GM18508 (cell line): ENCODE results near the gene RECQL5.

Source experiments
- ATAC-seq: cut with Tn5 transposase; IDR thresholded peaks from one replicate; pipeline ENCODE4 v1.9.1; 2021; ENCODE audit warnings: moderate number of reproducible peaks; ENCODE audit not compliant: insufficient read depth, unreplicated experiment

The RECQL5 gene

GRCh38 chr17:75621489-75621888 lies 45.5 kb downstream of the RECQL5 start:
- no peak for ATAC-seq

GRCh38 chr17:75619506-75620431 lies 47.2 kb downstream of the RECQL5 start:
- no peak for ATAC-seq

GRCh38 chr17:75617675-75618074 lies 49.3 kb downstream of the RECQL5 start:
- ATAC-seq = no peak

- ATAC-seq = no peak
Measured at GRCh38 chr17:75617218-75617617, 49.7 kb downstream of the RECQL5 start.

GRCh38 chr17:75616521-75617122 lies 50.3 kb downstream of the RECQL5 start:
- no peak for ATAC-seq

- no peak for ATAC-seq
Measured at GRCh38 chr17:75615301-75615700, 51.7 kb downstream of the RECQL5 start.

- no peak for ATAC-seq
Measured at GRCh38 chr17:75614556-75615270, 52.2 kb downstream of the RECQL5 start.

- ATAC-seq = no peak
Measured at GRCh38 chr17:75614006-75614405, 52.9 kb downstream of the RECQL5 start.

GRCh38 chr17:75612906-75613626 lies 53.9 kb downstream of the RECQL5 start:
- ATAC-seq = no peak

GRCh38 chr17:75611851-75612429 lies 55.0 kb downstream of the RECQL5 start:
- no peak for ATAC-seq

- ATAC-seq = no peak
Measured at GRCh38 chr17:75610103-75610984, 56.6 kb downstream of the RECQL5 start.

GRCh38 chr17:75607086-75607485 lies 59.9 kb downstream of the RECQL5 start:
- ATAC-seq = no peak

- ATAC-seq = no peak
Measured at GRCh38 chr17:75605790-75606189, 61.2 kb downstream of the RECQL5 start.

- no peak for ATAC-seq
Measured at GRCh38 chr17:75604034-75604695, 62.8 kb downstream of the RECQL5 start.

GRCh38 chr17:75603123-75603522 lies 63.8 kb downstream of the RECQL5 start:
- ATAC-seq = no peak

- ATAC-seq = no peak
Measured at GRCh38 chr17:75602644-75603043, 64.3 kb downstream of the RECQL5 start.

GRCh38 chr17:75601057-75601987 lies 65.6 kb downstream of the RECQL5 start:
- no peak for ATAC-seq
